Uterus (tissue), 2 donors: ENCODE measurements around the gene GALNT9.

ENCODE experiments used
- POLR2A ChIP-seq, 2 donors: fragments of 450-650 bp; IDR thresholded peaks; one replicate each; pipeline ENCODE4 v1.6.1; 2016; ENCODE audit warnings: antibody characterized with exemption in 2 of 2, mild to moderate bottlenecking in 1 of 2, moderate library complexity in 1 of 2
- TF ChIP-seq, protein P1 (sequence below), 4 experiments: fragments of 200-600 bp in 2 of 4; fragments of 450-650 bp in 2 of 4; sonication (generic) in 2 of 4; IDR thresholded peaks; one replicate each; pipeline ENCODE4 v1.5.1; 2016 to 2019; ENCODE audit warnings: antibody characterized with exemption in 4 of 4, mild to moderate bottlenecking in 2 of 4, moderate library complexity in 1 of 4

DNA sequence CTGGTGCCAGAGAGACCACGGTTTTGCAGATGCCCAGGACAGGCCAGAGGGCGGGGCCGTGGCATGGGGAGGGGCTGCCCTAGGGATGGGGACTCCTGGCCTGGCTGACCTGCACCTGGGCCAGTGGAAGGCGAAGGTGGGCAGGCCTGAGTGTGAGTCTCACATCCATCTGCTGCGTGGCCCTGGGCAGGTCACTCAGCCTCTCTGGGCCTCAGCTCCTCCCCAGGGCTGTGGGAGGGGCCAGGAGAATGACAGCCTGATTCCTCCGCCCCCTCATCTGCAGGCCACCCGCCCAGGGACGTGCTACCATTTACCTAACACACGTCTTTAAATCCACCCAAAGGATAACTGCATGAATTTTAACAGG lies 90.9 kb downstream of the GALNT9 start:
- no peak for TF ChIP-seq POLR2A (IDR thresholded peaks at IDR 0.05)
- TF ChIP-seq, protein P1, sequence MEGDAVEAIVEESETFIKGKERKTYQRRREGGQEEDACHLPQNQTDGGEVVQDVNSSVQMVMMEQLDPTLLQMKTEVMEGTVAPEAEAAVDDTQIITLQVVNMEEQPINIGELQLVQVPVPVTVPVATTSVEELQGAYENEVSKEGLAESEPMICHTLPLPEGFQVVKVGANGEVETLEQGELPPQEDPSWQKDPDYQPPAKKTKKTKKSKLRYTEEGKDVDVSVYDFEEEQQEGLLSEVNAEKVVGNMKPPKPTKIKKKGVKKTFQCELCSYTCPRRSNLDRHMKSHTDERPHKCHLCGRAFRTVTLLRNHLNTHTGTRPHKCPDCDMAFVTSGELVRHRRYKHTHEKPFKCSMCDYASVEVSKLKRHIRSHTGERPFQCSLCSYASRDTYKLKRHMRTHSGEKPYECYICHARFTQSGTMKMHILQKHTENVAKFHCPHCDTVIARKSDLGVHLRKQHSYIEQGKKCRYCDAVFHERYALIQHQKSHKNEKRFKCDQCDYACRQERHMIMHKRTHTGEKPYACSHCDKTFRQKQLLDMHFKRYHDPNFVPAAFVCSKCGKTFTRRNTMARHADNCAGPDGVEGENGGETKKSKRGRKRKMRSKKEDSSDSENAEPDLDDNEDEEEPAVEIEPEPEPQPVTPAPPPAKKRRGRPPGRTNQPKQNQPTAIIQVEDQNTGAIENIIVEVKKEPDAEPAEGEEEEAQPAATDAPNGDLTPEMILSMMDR (IDR thresholded peaks at IDR 0.05), result no peak
